ENCODE results near the gene SIT1.

- TF ChIP-seq CTCF (conservative IDR thresholded peaks at IDR 0.05; ENCODE audit: low read depth in 2 of 2) (no peak), EZH2 (IDR thresholded peaks at IDR 0.05; ENCODE audit: low read depth, unreplicated experiment) (no peak), NANOG (IDR thresholded peaks at IDR 0.05; ENCODE audit: borderline replicate concordance) (no peak), CREB1 (CRISPR knock-in tag; IDR thresholded peaks at IDR 0.05; ENCODE audit: low read depth) (no peak), ZNF331 (CRISPR knock-in tag; IDR thresholded peaks at IDR 0.05; ENCODE audit: low read depth) (no peak), REST (IDR thresholded peaks at IDR 0.05; ENCODE audit: unreplicated experiment) (no peak), JUNB (IDR thresholded peaks at IDR 0.05; ENCODE audit: unreplicated experiment) (no peak), POLR2AphosphoS5 (IDR thresholded peaks at IDR 0.05; ENCODE audit: low read depth) (no peak)
These were observed 45.2 kb upstream of the SIT1 start for GRCh38 chr9:35695943-35696401.

All from GM23338 (cell line).